Activated CD4-positive, alpha-beta memory T cell treated with anti-CD3 and anti-CD28 coated beads for 36 hours (primary cell): Measurements from ENCODE around the gene PARP8. TPM values are rescaled to one million over a fixed set of nuclear protein-coding genes. Genes with fewer than 3 reads are reported as not detected.

ENCODE experiments used
- CTCF ChIA-PET: fragments of 350-600 bp; sonication (Branson Sonifier 250); formaldehyde crosslinking; loops from one replicate; lab custom pipeline; 2021; ENCODE audit warnings: antibody characterized with exemption, inconsistent platforms; lab: Charles Lee
- POLR2A ChIA-PET: fragments of 350-600 bp; sonication (Branson Sonifier 250); formaldehyde crosslinking; loops from one replicate; lab custom pipeline; 2021; ENCODE audit warnings: antibody characterized with exemption; lab: Charles Lee
- DNase-seq: peaks from one replicate; pipeline ENCODE4 v3.0.0-alpha.2; 2020
- H3K27ac Mint-ChIP-seq: one replicate; pipeline ENCODE4 v1.8.0; 2021; ENCODE audit warnings: mixed read lengths
- H3K27me3 Mint-ChIP-seq: one replicate; pipeline ENCODE4 v1.8.0; 2021; ENCODE audit warnings: mixed read lengths
- H3K36me3 Mint-ChIP-seq: one replicate; pipeline ENCODE4 v1.8.0; 2021; ENCODE audit warnings: mixed read lengths
- H3K4me1 Mint-ChIP-seq: one replicate; pipeline ENCODE4 v1.8.0; 2021; ENCODE audit warnings: low read depth, mixed read lengths
- H3K4me3 Mint-ChIP-seq: one replicate; pipeline ENCODE4 v1.8.0; 2021; ENCODE audit warnings: mild to moderate bottlenecking, mixed read lengths
- H3K9me3 Mint-ChIP-seq: one replicate; pipeline ENCODE4 v1.8.0; 2021; ENCODE audit warnings: mixed read lengths
- intact Hi-C: fragments of 100-400 bp; cut with micrococcal nuclease; formaldehyde crosslinking; loops from one replicate; pipeline ENCODE4 v1.15.1; 2023
- total RNA-seq, 2 experiments: library from RNA; stranded (reverse); gene quantifications; one replicate each; pipeline ENCODE4 v1.2.3, GENCODE V29; 2021

PARP8 gene
- total RNA-seq, 2 experiments from 2014 or later, result 34.0 to 36.9 TPM

- intact Hi-C loops, result no loop called here
- no peak overlapping the region for H3K4me3 Mint-ChIP-seq
- H3K4me1 Mint-ChIP-seq, result peaks cover 10% of the 10 kb centered on the region
- no peak overlapping the region for H3K27ac Mint-ChIP-seq
- no peaks in the 10 kb centered on the region for H3K36me3 Mint-ChIP-seq
- peaks cover 3% of the 10 kb centered on the region for H3K27me3 Mint-ChIP-seq
- no peaks in the 10 kb centered on the region for H3K9me3 Mint-ChIP-seq
- no peak for DNase-seq
- ChIA-PET POLR2A (no interaction called here), CTCF (no interaction called here)
These were observed 190.1 kb downstream of the PARP8 start for GRCh38 chr5:50856401-50857119.

GRCh38 chr5:50863534-50864170, 197.2 kb downstream of the PARP8 start:
- no peak overlapping the region for H3K4me3 Mint-ChIP-seq
- no peaks in the 10 kb centered on the region for H3K9me3 Mint-ChIP-seq
- intact Hi-C loops, result no loop called here
- H3K4me1 Mint-ChIP-seq, result no peaks in the 10 kb centered on the region
- ChIA-PET CTCF (no interaction called here), POLR2A (no interaction called here)
- H3K36me3 Mint-ChIP-seq, result no peaks in the 10 kb centered on the region
- H3K27me3 Mint-ChIP-seq, result peaks cover 21% of the 10 kb centered on the region
- no peak overlapping the region for H3K27ac Mint-ChIP-seq
- no peak for DNase-seq

GRCh38 chr5:50864466-50864865, 198.0 kb downstream of the PARP8 start:
- Mint-ChIP-seq H3K4me1 (no peaks in the 10 kb centered on the region), H3K36me3 (no peaks in the 10 kb centered on the region), H3K27me3 (peaks cover 26% of the 10 kb centered on the region), H3K27ac (no peak overlapping the region), H3K4me3 (no peak overlapping the region), H3K9me3 (no peaks in the 10 kb centered on the region)
- DNase-seq, result no peak
- POLR2A ChIA-PET, result no interaction called here
- CTCF ChIA-PET, result no interaction called here
- intact Hi-C loops, result no loop called here

- intact Hi-C loops, result no loop called here
- H3K4me1 Mint-ChIP-seq, result no peaks in the 10 kb centered on the region
- no peaks in the 10 kb centered on the region for H3K36me3 Mint-ChIP-seq
- H3K27me3 Mint-ChIP-seq, result peaks cover 29% of the 10 kb centered on the region
- no peak for DNase-seq
- POLR2A ChIA-PET, result no interaction called here
- H3K27ac Mint-ChIP-seq, result no peak overlapping the region
- no peaks in the 10 kb centered on the region for H3K9me3 Mint-ChIP-seq
- H3K4me3 Mint-ChIP-seq, result no peak overlapping the region
- CTCF ChIA-PET, result no interaction called here
These were observed 200.0 kb downstream of the PARP8 start for GRCh38 chr5:50866415-50866814.

GRCh38 chr5:50867140-50867539, 200.7 kb downstream of the PARP8 start:
- Mint-ChIP-seq H3K4me3 (no peak overlapping the region), H3K9me3 (no peaks in the 10 kb centered on the region), H3K4me1 (no peaks in the 10 kb centered on the region), H3K36me3 (no peaks in the 10 kb centered on the region), H3K27me3 (peaks cover 28% of the 10 kb centered on the region), H3K27ac (no peak overlapping the region)
- intact Hi-C loops, result no loop called here
- POLR2A ChIA-PET, result no interaction called here
- CTCF ChIA-PET, result no interaction called here
- DNase-seq, result no peak

GRCh38 chr5:50873595-50874277, 207.3 kb downstream of the PARP8 start:
- ChIA-PET POLR2A (no interaction called here), CTCF (no interaction called here)
- Mint-ChIP-seq H3K9me3 (no peaks in the 10 kb centered on the region), H3K27ac (no peak overlapping the region), H3K4me1 (peaks cover 9% of the 10 kb centered on the region), H3K4me3 (no peak overlapping the region), H3K27me3 (peaks cover 18% of the 10 kb centered on the region), H3K36me3 (no peaks in the 10 kb centered on the region)
- no peak for DNase-seq
- intact Hi-C loops, result no loop called here

GRCh38 chr5:50874306-50875001, 208.0 kb downstream of the PARP8 start:
- Mint-ChIP-seq H3K4me3 (no peak overlapping the region), H3K27me3 (peaks cover 14% of the 10 kb centered on the region), H3K36me3 (no peaks in the 10 kb centered on the region), H3K4me1 (peaks cover 9% of the 10 kb centered on the region), H3K9me3 (no peaks in the 10 kb centered on the region), H3K27ac (no peak overlapping the region)
- POLR2A ChIA-PET, result no interaction called here
- CTCF ChIA-PET, result no interaction called here
- no peak for DNase-seq
- intact Hi-C loops, result no loop called here

GRCh38 chr5:50875002-50875344, 208.5 kb downstream of the PARP8 start:
- POLR2A ChIA-PET, result no interaction called here
- H3K9me3 Mint-ChIP-seq, result no peaks in the 10 kb centered on the region

GRCh38 chr5:50878470-50878869, 212.0 kb downstream of the PARP8 start:
- no peaks in the 10 kb centered on the region for H3K9me3 Mint-ChIP-seq
- H3K27me3 Mint-ChIP-seq, result peaks cover 12% of the 10 kb centered on the region
- peaks cover 9% of the 10 kb centered on the region for H3K4me1 Mint-ChIP-seq
- no peaks in the 10 kb centered on the region for H3K36me3 Mint-ChIP-seq
- ChIA-PET POLR2A (no interaction called here), CTCF (no interaction called here)
- intact Hi-C loops, result no loop called here
- DNase-seq, result no peak
- no peak overlapping the region for H3K4me3 Mint-ChIP-seq
- H3K27ac Mint-ChIP-seq, result no peak overlapping the region

More at GRCh38 chr5:50875002-50875344, 208.5 kb downstream of the PARP8 start:
- Mint-ChIP-seq H3K27me3 (peaks cover 14% of the 10 kb centered on the region), H3K27ac (no peak overlapping the region), H3K36me3 (no peaks in the 10 kb centered on the region), H3K4me1 (peaks cover 9% of the 10 kb centered on the region), H3K4me3 (no peak overlapping the region)
- CTCF ChIA-PET, result no interaction called here
- DNase-seq, result no peak
- intact Hi-C loops, result no loop called here

GRCh38 chr5:50881407-50881806, 215.0 kb downstream of the PARP8 start:
- ChIA-PET CTCF (no interaction called here), POLR2A (no interaction called here)
- no peak overlapping the region for H3K4me3 Mint-ChIP-seq
- H3K9me3 Mint-ChIP-seq, result no peaks in the 10 kb centered on the region
- peaks cover 14% of the 10 kb centered on the region for H3K27me3 Mint-ChIP-seq
- intact Hi-C loops, result no loop called here
- no peak for DNase-seq
- H3K4me1 Mint-ChIP-seq, result no peaks in the 10 kb centered on the region
- H3K36me3 Mint-ChIP-seq, result no peaks in the 10 kb centered on the region
- H3K27ac Mint-ChIP-seq, result no peak overlapping the region

GRCh38 chr5:50886657-50887345, 220.4 kb downstream of the PARP8 start:
- Mint-ChIP-seq H3K4me3 (no peak overlapping the region), H3K36me3 (no peaks in the 10 kb centered on the region), H3K4me1 (no peaks in the 10 kb centered on the region), H3K27me3 (peaks cover 7% of the 10 kb centered on the region), H3K9me3 (no peaks in the 10 kb centered on the region), H3K27ac (no peak overlapping the region)
- ChIA-PET CTCF (no interaction called here), POLR2A (no interaction called here)
- intact Hi-C loops, result no loop called here
- no peak for DNase-seq
